Measurements from ENCODE around the gene NRXN3.

NRXN3 gene

DNA sequence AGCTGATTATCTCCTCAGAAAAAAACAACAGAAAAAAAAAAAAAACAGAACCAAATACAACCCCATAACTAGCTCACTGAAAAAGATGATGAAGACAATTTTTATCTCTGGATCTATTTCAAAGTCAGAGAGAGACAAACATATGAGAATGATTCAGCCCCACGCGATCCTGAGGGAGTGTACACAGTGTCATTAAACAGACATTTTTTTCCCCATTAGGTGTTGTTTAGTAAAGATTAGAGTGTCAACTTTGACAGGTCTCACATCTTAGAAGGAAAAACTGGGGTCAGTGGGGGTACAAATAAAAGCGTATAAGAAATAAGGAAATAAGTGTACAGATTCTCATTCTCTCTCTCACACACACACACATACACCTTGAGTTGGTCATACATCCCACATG lies 635.4 kb downstream of the NRXN3 start:
- in situ Hi-C loops (cut with MboI; ENCODE audit: low pct_unique_long_range_greater_than_20kb, low sequenced_read_pairs) = no loop called here
- no peak for DNase-seq

DNA sequence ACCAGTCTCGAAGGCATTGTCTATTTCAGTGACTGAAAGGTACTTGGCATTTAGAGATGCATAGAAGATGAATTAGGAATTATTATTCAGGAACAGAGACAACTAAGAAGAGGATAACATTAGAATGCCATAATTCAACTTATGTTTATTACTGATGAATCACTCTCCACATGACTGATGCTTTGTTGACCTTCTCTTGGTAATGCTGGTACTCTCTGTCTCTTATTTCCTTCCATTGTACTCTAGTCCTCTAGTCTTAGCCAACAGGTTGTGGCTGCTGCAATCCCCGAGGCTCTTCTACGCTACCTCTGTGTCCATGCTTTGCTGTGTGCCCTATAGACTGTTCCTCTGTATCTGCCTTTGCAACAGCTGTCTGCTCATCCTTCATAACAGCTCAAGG lies 652.9 kb downstream of the NRXN3 start:
- in situ Hi-C loops (cut with MboI; ENCODE audit: low pct_unique_long_range_greater_than_20kb, low sequenced_read_pairs) = no loop called here
- DNase-seq = no peak

DNA sequence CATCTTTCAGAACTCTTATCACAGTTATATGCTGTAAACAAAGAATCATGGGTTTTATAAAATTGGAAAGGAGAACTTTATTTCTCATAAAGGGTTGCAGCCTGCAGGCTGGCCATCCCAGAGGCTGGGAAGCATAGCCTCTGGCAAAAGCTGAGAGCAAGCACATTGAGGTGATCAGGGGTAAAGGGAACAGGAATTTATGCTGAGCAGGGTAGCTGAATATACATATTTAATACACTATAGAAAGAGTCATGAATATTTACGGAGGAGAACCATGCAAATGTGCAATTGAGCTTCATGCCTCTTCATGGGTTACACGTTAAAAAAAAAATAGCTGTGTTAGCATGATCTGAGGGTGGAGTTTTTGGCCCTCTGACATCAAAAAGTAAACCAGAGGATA lies 653.3 kb downstream of the NRXN3 start:
- in situ Hi-C loops (cut with MboI; ENCODE audit: low pct_unique_long_range_greater_than_20kb, low sequenced_read_pairs) = no loop called here

DNA sequence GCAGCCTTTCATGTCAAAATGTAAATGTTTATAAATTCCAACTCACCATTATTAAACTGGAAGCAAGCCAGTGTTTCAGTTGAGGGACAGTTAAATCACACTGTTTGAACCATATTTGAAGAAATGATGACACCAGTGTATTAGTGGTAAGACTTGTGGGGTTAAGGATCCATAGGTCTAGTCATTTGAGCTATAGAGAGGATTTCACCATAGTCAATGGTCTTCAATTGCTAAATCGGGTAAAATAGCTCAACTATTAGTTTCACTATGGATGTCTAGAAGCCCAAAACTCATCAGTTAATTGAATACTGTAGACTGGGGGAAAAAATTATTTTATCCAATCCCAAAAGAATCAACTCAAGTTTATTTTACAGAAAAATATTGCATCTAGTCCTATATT lies 659.1 kb downstream of the NRXN3 start:
- in situ Hi-C loops (cut with MboI; ENCODE audit: low pct_unique_long_range_greater_than_20kb, low sequenced_read_pairs) = no loop called here
- no peak for DNase-seq

More for the DNA sequence above, 653.3 kb downstream of the NRXN3 start:
- DNase-seq = no peak

DNA sequence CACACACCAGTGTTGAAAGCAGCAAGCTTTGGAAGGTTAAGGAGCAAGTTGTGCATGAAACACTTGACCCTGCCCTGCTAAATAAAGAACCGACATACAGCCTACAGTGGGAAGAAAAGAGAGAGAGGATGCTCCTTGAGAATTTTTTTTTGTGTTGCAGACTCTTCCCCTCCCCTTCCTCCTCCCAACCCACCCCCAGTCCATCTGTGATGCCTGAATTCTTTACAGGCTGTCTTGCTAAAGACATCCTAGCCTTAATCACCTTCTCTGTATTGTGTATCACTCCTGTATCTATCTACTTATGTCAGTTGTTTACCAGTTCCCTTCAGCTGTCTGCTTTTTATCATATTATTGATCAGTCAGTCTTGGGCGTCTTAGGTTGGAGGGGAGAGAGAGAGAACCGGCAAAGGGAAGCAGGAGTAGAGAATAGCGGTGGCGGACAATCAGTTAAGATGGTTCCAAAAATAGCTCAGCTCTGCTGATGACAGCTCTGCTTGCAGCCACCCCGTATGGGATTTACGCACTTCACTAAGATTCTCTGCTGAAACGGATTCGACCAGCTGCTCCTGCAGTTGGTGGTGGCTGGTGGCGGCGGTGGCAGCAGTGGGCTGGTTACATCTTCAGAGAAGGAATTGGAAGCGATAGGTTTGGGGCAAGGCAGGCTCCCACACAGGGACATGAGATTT lies 664.7 kb downstream of the NRXN3 start:
- in situ Hi-C loops (cut with MboI; ENCODE audit: low pct_unique_long_range_greater_than_20kb, low sequenced_read_pairs) = no loop called here
- DNase-seq = no peak

DNA sequence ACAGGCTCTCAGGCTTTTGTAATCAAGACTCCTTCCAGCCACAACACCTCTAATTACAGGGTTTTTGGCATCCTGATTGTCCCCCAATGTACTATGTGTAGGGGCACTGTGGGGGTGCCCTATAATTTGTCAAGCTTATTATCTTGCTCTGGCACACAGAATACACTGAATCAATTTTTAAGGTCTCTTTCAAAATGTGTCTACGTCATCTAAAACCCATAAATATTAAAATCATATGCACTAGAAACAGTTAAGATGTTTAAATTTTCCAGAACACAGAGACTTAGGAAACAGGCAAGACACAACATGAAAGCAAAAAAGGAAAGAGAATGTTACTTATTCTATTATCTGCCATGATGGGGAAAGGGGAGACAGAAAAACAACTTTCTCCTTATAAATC lies 665.7 kb downstream of the NRXN3 start:
- DNase-seq = no peak
- in situ Hi-C loops (cut with MboI; ENCODE audit: low pct_unique_long_range_greater_than_20kb, low sequenced_read_pairs) = no loop called here

DNA sequence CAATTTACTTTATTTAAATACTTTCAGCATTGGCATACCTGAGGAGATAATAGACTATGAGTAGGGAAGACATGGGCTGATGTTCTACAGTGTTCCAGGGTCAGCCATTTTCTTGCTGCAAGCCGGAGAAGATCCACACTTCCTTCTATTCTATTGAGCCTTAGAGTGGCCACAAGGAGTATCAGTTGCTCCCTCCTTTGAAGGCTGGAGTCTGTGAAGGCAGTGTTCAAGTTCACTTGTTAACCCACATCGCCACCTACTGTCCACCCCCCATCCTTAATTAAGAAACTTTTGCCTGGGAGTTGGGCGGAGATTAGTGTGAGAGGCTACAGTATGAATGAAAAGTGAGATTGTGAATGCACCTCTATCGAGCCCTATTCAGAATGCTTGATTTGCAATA lies 666.6 kb downstream of the NRXN3 start:
- in situ Hi-C loops (cut with MboI; ENCODE audit: low pct_unique_long_range_greater_than_20kb, low sequenced_read_pairs) = no loop called here
- peak; percentile 73 for DNase-seq

DNA sequence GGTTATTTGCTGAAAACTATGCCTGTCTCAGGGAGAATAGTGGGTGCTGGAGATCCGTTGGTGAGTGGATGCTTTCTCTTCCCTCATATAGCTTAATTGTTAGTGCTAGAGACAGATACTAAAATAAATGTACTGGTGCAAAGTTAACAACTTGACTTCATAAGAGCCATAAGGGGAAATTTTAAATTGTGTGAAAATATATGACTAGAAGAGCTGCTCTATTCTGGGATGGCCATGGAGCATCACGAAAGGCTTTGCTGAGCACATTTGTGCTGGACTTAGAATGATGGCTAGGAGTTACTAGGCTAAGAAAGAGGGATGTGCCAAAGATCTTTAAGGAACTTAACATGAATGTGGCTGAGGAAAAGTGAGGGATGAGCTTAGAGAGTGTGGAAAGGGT lies 668.8 kb downstream of the NRXN3 start:
- in situ Hi-C loops (cut with MboI; ENCODE audit: low pct_unique_long_range_greater_than_20kb, low sequenced_read_pairs) = no loop called here
- DNase-seq = no peak

DNA sequence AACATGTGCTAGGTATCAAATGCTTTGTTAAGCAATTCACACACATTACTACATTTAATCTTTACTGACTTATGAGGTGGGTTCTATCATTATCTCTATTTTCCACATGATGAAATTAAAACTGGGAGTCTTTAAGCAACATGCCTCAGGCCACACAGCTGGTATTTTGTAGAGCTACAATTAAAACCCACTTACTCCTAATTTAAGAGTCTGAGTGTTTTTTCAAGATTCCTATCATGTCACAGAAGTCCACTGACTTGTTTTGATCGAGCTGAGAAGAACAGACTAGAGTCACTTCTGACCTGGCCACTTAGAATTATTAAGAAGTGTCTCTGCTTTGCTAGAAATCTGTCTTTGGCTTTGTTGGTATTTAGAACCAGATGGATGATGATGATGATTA lies 670.7 kb downstream of the NRXN3 start:
- no peak for DNase-seq
- in situ Hi-C loops (cut with MboI; ENCODE audit: low pct_unique_long_range_greater_than_20kb, low sequenced_read_pairs) = no loop called here

DNA sequence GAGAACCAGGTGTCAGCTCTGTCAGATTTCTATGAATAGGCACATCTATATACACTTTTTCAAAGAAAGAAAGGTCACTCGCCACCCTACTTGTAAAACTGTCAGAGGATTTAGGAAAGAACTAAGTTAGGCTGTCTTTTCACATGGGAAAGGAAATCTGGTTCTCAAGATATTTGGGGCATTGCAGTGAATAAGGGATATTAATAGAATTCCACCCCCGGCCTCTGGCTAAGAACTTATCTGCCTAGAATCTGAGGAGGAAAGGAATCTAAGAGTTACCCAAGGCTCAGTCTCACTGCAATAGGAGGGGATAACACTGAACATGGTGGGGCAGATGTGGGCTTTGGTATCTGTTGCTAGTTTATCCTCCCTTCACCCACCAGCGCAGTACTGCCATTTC lies 677.6 kb downstream of the NRXN3 start:
- no peak for DNase-seq
- in situ Hi-C loops (cut with MboI; ENCODE audit: low pct_unique_long_range_greater_than_20kb, low sequenced_read_pairs) = no loop called here

DNA sequence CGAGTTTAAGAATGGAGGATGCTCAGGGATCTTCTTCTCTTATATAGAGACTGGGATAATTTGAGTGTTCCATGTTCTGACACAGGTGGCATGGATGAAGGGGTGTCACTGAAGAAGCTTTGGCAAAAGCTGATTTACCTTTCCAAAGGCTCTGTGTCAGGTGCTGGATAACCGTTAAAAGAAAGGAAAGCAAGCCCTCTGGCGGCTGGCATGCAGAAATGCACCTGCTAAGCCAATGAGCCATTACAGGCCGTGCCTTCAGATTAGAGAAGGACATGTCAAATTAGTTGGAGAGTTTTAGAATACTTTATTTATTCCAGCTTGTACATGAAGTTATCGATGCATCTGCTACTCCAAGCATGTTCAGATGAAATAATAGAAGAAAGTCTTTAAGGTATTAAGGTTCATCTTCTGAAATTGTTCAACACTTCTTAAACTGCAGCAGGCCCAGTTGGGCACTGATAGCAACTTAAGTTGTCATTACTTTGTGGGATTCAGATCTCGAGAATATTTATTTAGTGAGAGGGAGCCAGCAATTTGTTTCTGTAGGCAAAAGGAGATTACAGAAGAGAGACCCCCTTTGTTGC lies 678.2 kb downstream of the NRXN3 start:
- in situ Hi-C loops (cut with MboI; ENCODE audit: low pct_unique_long_range_greater_than_20kb, low sequenced_read_pairs) = no loop called here
- peak; percentile 32 for DNase-seq

DNA sequence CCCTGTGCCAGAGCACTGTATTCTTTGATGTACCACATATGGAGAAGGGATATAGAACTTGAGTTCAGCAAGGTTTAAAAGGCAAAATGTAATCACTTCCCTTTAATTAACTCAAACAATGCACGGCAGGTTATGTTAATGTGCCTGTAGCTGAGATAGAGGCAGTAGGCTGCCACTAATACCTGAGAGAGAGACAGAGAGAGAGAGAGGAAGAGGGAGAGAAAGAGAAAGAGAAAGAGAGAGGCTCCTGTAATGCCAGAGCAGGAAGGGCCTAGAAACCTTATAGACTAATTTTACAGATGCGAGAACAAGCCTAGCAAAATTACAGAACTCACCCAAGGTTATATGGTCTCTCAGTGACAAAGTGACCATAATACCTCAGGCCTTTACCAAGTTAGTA lies 679.8 kb downstream of the NRXN3 start:
- no peak for DNase-seq
- in situ Hi-C loops (cut with MboI; ENCODE audit: low pct_unique_long_range_greater_than_20kb, low sequenced_read_pairs) = no loop called here

DNA sequence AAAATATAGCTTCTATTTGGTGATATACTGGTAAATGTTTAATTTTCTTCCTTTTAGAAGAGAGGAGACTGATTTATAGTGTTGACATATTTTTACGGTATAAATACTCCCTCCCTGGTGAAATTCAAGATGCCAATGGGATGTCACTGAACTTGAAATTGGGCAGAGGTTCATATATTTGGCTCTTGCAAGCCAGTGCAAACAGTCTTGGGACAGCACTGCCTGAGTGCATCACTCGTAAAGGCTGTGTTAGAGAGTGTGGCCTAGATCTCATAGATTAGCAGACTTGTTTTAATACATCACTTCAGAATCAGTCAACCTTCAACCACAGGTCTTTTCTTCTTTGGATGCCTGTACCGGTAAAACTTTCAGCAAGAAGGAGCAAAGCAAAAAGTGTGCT lies 681.0 kb downstream of the NRXN3 start:
- in situ Hi-C loops (cut with MboI; ENCODE audit: low pct_unique_long_range_greater_than_20kb, low sequenced_read_pairs) = no loop called here
- no peak for DNase-seq

DNA sequence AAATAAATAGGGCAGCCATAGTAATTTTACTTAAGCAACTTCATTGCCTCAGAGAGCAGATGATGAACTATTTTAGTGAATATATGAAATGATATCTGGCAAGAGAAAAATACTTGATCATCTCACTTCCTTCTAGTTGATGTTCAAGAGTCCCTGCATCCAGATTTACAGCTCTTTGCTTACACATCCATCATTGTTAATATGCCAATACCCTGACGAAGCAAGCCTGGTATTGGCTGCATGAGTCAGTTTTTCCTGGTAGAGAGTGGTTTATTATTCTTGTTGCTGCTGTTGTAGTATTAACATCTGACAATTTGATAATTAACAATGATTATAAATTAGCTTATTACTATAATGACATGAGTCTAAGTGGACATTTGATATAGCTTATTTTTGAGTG lies 681.9 kb downstream of the NRXN3 start:
- no peak for DNase-seq
- in situ Hi-C loops (cut with MboI; ENCODE audit: low pct_unique_long_range_greater_than_20kb, low sequenced_read_pairs) = no loop called here

DNA sequence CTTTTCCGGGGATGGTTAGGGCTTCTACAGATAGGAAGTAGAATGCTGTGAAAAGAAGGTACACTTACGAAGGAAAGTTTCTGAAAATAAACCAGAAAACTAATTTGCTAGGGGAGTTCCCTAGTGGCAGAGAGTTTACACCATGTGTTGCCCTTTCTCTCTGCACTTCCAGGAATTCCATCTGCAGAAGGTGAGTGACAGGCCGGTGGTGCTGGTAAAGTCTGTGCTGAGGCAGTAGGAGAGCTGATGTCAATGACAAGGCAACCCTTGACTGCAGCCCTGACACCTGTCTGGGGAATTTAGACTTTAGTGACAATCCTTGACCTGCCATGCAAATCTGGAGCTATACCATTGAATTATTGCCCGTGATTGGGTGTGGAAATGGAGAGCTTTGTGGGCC lies 687.8 kb downstream of the NRXN3 start:
- no peak for DNase-seq
- in situ Hi-C loops (cut with MboI; ENCODE audit: low pct_unique_long_range_greater_than_20kb, low sequenced_read_pairs) = no loop called here

DNA sequence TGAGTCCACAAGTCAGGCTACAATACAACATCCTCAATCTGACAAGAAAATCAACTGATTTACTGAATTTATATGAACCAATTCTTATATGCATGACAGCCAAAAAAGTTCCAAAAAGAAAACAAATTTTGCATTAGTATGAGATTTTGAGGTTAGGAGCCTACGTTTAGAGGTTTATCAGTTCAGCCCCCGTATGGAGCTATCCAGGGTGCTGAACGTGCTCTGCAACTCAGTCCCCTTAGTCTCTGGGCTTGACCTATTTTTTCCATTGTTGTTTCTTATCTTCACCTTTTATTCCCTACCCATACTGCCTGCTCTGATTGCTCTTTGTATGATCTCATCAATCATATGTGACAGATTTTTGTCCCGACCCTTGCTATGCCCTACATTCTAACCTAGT lies 693.0 kb downstream of the NRXN3 start:
- peak; percentile 29 for DNase-seq
- in situ Hi-C loops (cut with MboI; ENCODE audit: low pct_unique_long_range_greater_than_20kb, low sequenced_read_pairs) = no loop called here

DNA sequence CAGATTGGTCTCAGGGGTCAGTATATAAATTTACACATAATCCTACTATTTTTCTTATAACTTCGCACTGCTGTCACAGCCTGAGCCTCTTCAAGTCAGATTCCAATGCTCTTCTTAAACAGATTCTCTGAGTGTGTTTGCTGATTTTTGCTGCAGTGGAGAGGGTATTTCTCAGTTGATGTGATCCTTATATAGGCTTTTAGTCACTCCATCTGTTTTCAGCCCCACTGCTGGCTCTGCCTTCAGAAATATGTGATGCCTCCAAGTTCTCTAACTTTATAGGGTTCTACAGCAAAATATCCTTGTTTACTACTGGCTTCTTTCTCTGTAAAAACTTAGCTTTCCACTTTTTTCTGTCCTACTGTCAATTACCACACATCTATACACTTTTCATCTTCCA lies 702.7 kb downstream of the NRXN3 start:
- in situ Hi-C loops (cut with MboI; ENCODE audit: low pct_unique_long_range_greater_than_20kb, low sequenced_read_pairs) = no loop called here
- DNase-seq = no peak

DNA sequence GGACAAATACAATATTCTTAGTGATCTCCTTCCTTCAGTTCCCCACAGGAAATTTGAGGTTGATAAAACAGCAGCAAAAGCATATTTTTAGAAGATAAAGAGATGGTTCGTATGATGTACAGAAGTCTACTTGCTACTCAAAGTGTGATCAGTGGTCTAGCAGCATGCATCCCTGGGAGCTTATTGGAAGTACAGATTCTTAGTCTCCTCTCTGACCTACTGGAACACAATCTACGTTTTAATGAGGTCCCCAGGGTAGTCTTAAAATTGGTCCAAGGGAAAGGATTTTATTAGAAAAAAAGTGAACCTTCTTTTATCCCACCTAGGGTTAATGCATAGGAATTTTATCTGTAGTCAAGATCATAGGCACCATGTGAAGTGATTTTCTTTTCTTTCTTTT lies 703.4 kb downstream of the NRXN3 start:
- in situ Hi-C loops (cut with MboI; ENCODE audit: low pct_unique_long_range_greater_than_20kb, low sequenced_read_pairs) = no loop called here
- no peak for DNase-seq

DNA sequence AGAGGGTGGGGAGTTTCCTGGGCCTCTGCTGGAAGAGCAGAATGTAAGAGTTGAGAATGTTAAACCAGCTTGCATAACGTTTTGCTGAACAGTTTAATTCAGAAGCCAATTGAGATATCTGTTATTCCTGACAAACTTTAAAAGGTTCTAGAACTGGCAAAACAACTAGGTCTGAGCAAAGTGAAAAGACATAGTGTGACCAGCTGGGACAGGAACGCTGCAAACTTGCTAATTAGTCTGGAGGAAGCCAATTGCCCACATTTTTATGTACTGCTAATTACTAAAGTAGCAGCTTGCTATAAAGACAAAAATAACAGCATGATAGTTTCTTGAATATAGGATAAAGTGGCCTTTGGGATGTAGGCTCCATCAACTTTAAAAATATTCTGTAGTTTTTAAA lies 704.9 kb downstream of the NRXN3 start:
- no peak for DNase-seq
- in situ Hi-C loops (cut with MboI; ENCODE audit: low pct_unique_long_range_greater_than_20kb, low sequenced_read_pairs) = no loop called here

DNA sequence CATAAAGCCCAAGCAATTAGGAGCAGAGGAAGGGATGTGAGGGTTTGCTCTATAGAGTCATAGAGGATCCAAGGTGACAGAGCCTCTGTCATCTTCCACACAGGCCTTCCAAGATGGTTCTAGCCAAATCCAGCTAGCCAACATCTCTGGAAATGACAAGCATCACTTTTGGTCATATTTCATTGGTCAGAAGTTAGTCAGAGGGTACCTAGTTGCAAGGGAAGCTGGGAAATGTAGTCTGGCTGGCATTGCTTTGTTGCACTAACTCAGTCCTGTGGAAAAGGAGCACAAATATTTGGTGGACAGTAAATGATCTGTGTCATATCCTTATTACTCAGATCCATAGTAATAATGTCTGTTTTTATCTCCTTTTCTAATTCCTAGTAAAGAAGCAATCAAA lies 715.7 kb downstream of the NRXN3 start:
- no peak for DNase-seq
- in situ Hi-C loops (cut with MboI; ENCODE audit: low pct_unique_long_range_greater_than_20kb, low sequenced_read_pairs) = no loop called here

DNA sequence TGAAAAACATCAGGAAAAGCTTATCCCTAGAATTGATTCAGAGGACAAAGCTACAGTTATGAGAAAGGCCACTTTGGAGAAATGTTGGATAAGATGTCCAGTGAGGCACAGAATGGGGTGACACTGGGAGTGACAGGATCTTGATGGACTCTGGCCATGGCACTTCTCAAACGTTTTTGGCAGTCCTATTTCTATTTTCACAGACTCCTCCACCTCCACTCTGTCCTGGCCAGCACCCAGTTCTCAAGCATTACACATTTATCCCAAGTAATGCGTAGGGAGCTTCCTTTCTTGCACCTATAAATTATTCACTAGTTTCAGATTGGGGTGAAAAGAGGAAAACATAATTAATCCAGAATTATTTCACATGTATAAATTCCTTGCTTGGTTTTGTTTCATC lies 727.3 kb downstream of the NRXN3 start:
- DNase-seq = no peak
- in situ Hi-C loops (cut with MboI; ENCODE audit: low pct_unique_long_range_greater_than_20kb, low sequenced_read_pairs) = no loop called here
